ENCODE data around the gene RINT1.

Gene RINT1

GRCh38 chr7:105581066-105581811, 49.2 kb downstream of the RINT1 start, which contains the start of gene EFCAB10:
Gene EFCAB10 (minus strand): TSS chr7:105581493. CDS start chr7:105581463, 30 bp downstream.
- TF ChIP-seq CTCF (IDR thresholded peaks at IDR 0.05; ENCODE audit: low read depth, low read length) = no peak
- DNase-seq = peak; percentile 89
- Histone ChIP-seq H3K4me3 (ENCODE audit: low read depth, low read length) (peak within 1 kb of the TSS; percentile 56), H3K9me3 (ENCODE audit: severe bottlenecking) (no peaks in the 10 kb centered on the region), H3K36me3 (no peaks in the 10 kb centered on the region), H3K27ac (no peak within 1 kb of the TSS), H3K27me3 (ENCODE audit: insufficient read depth, low read depth, severe bottlenecking) (no peaks in the 10 kb centered on the region)

- H3K4me3 ChIP-seq (ENCODE audit: low read depth, low read length) = no peak overlapping the region
These were observed 51.1 kb downstream of the RINT1 start for GRCh38 chr7:105583061-105583460.

DNA sequence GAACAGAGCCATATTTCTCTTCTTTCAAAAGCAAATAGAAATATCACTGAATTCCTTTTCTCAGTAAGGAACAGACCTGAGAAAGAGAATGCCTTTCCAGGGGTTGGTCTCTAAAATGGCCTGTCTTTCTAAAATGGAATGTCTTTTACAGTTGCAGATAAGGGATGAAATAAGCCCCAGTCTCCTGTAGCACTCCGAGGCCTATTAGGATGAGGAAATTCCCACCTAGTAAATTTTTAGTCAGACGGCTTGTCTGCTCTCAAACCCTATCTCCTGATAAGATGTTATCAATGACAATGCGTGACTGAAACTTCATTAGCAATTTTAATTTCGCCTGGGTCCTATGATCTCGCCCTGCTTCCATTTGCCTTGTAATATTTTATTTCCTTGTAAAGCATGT, 52.2 kb downstream of the RINT1 start:
- no peak for DNase-seq
- Histone ChIP-seq H3K27ac (no peak overlapping the region), H3K36me3 (no peaks in the 10 kb centered on the region), H3K27me3 (ENCODE audit: insufficient read depth, low read depth, severe bottlenecking) (no peaks in the 10 kb centered on the region), H3K4me3 (ENCODE audit: low read depth, low read length) (no peak overlapping the region), H3K9me3 (ENCODE audit: severe bottlenecking) (no peaks in the 10 kb centered on the region)
- no peak for TF ChIP-seq CTCF (IDR thresholded peaks at IDR 0.05; ENCODE audit: low read depth, low read length)

More at GRCh38 chr7:105583061-105583460, 51.1 kb downstream of the RINT1 start:
- no peaks in the 10 kb centered on the region for H3K27me3 ChIP-seq (ENCODE audit: insufficient read depth, low read depth, severe bottlenecking)
- H3K36me3 ChIP-seq = no peaks in the 10 kb centered on the region
- H3K27ac ChIP-seq = no peak overlapping the region
- no peaks in the 10 kb centered on the region for H3K9me3 ChIP-seq (ENCODE audit: severe bottlenecking)
- TF ChIP-seq CTCF (IDR thresholded peaks at IDR 0.05; ENCODE audit: low read depth, low read length) = no peak
- no peak for DNase-seq

DNA sequence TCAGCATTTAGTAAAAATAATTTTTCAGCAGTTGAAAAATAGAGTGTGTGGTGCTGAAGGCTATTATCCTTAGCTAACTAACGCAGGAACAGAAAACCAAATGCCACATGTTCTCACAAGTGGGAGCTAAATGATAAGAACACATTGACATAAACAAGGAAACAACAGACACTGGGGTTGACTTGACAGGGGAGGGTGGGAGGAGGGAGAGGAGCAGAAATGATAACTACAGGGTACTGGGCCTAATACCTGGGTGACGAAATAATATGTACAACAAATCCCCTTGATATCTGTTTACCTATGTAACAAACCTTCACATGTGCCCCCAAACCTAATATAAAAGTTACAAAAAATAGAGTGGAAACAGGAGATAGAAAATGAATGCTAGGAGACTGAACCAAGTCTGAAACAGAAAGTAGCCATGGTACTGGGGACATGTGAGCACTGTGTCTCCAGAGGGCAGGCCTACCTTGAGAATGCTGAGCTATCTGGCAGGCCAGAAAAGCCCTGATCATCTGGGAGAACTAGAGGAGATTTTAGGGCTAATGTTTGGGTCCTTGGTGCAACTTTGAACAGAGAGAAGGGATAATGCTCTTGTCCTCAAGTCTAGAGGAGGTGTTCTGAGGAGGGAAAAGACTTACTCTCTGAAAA, 54.0 kb downstream of the RINT1 start:
- Histone ChIP-seq H3K36me3 (no peaks in the 10 kb centered on the region), H3K9me3 (ENCODE audit: severe bottlenecking) (no peaks in the 10 kb centered on the region), H3K4me3 (ENCODE audit: low read depth, low read length) (no peak overlapping the region), H3K27ac (no peak overlapping the region), H3K27me3 (ENCODE audit: insufficient read depth, low read depth, severe bottlenecking) (no peaks in the 10 kb centered on the region)
- DNase-seq = no peak
- TF ChIP-seq CTCF (IDR thresholded peaks at IDR 0.05; ENCODE audit: low read depth, low read length) = no peak

DNA sequence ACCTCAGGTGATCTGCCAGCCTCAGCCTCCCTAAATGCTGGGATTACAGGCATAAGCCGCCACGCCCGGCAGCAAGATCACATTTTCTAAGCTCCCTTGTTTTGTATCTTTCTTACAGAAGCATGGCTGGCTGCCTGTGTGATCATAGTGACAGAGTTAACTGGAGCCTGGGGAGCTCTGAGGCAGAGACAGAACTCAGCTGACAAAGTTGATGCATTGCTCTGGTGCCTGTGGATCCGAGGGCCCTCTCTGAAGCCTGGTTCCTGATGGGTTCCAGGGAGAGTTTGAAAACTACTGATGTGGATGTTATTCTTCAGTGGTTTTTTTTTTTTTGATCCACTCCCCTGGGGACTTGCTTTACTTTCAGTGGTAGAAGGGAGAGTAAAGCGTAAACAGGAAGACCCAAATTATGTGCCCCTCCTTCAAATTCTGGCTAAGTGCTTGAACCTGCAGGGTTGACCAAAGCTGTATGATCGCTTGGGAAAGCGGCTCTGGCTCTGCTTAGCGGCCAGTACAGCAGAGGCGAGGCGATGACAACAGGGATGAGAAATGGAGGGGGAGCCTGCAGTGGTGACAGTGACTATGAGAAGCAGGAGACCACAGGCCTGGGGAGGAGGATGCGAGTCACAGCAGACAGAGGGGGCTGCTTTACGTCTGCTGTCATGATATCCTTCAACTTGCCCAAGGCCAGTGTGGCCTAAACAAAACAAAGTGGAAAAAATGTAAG, 56.1 kb downstream of the RINT1 start:
- Histone ChIP-seq H3K27me3 (ENCODE audit: insufficient read depth, low read depth, severe bottlenecking) (no peaks in the 10 kb centered on the region), H3K4me3 (ENCODE audit: low read depth, low read length) (no peak overlapping the region), H3K27ac (no peak overlapping the region), H3K9me3 (ENCODE audit: severe bottlenecking) (no peaks in the 10 kb centered on the region), H3K36me3 (no peaks in the 10 kb centered on the region)
- DNase-seq = peak; percentile 30
- TF ChIP-seq CTCF (IDR thresholded peaks at IDR 0.05; ENCODE audit: low read depth, low read length) = no peak
